GM18870 (cell line): ENCODE results near the gene CHST6.
"Not testable (repeated sequence)": the region's sequence is repeated elsewhere in the genome, so short reads cannot be mapped to it uniquely, and the experiment has no call there.

ENCODE experiments used
- ATAC-seq: cut with Tn5 transposase; IDR thresholded peaks from one replicate; pipeline ENCODE4 v1.9.1; 2021; ENCODE audit warnings: moderate library complexity; ENCODE audit not compliant: unreplicated experiment

Gene CHST6

GRCh38 chr16:75503801-75504200 lies 8.6 kb upstream of the CHST6 start:
- ATAC-seq, result no peak

DNA sequence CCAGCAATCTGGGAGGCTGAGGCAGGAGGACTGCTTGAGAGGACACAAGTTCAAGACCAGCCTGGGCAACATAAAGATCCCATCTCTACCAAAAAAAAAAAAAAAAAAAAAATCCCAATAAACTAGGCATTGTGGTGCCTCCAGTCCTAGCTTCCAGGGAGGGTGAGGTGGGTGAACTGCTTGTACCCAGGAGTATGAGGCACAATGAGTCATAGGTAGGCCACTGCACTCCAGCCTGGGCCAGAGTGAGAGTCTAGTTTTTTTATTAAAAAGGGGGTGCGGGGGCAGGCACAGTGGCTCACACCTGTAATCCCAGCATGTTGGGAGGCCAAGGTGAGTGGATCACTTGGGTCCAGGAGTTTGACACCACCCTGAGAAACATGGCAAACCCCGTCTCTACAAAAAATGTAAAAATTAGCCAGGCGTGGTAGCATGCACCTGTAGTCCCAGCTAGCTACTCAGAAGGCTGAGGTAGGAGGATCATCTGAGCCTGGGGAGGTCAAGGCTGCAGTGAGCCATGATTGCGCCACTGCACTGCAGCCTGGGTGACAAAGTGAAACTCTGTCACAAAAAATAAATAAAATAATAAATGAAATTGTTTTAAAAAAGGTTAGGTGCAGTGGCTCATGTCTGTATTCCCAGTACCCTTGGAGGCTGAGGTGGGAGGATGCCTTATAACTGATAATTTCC lies 7.8 kb upstream of the CHST6 start:
- ATAC-seq, result no peak

- not testable (repeated sequence) for ATAC-seq
Measured at GRCh38 chr16:75501820-75502219, 6.6 kb upstream of the CHST6 start.

- ATAC-seq, result no peak
Measured at GRCh38 chr16:75501359-75501758, 6.1 kb upstream of the CHST6 start.

- ATAC-seq, result not testable (repeated sequence)
Measured at GRCh38 chr16:75498605-75499322, 3.5 kb upstream of the CHST6 start.

DNA sequence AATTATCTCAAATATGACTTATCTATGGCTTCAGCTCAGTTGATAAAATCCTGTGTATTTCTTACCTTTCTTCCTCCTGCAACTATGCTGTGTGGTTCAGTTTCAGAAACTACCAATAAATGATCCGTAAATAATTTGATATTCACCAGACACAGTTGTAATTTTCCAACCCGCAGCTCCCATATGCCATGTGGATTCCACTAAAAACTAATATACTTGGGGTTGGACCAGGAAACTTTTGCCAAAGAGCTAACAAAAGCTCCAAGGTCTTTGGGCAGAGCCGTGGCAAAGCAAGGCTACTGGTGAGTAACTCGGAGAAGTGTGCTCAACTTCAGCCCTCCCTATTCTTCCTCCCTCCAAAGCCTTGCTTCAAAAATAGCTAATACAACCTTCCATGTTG lies 2.3 kb upstream of the CHST6 start:
- no peak for ATAC-seq

DNA sequence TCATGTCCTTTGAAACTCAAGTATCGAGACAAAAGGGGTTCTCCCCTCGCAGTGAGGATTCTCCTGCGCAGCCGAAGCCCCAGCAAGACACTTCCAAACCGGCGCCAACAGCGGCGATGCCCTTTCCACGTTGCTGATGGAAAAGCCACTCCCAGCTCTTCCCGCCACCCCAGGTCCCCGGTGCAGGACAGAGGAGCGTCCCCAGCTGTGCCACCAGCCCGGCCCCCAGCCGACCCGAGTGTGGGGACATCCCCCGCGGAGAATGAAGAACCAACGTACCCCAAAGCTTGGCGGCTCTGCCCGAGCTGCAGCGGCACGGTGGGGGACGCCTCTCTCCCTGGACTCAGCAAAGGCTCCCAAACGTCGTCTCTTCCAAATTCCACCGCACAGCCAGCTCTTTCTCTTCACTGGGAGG lies 573 bp downstream of the CHST6 start:
- no peak for ATAC-seq

GRCh38 chr16:75494184-75494583 lies 1.1 kb downstream of the CHST6 start:
- ATAC-seq, result no peak

- ATAC-seq, result no peak
Measured at GRCh38 chr16:75491876-75492275, 3.4 kb downstream of the CHST6 start.

GRCh38 chr16:75488322-75488721 lies 6.9 kb downstream of the CHST6 start:
- ATAC-seq, result no peak

- ATAC-seq, result peak; percentile 61
Measured at GRCh38 chr16:75486676-75487313, 8.4 kb downstream of the CHST6 start.

DNA sequence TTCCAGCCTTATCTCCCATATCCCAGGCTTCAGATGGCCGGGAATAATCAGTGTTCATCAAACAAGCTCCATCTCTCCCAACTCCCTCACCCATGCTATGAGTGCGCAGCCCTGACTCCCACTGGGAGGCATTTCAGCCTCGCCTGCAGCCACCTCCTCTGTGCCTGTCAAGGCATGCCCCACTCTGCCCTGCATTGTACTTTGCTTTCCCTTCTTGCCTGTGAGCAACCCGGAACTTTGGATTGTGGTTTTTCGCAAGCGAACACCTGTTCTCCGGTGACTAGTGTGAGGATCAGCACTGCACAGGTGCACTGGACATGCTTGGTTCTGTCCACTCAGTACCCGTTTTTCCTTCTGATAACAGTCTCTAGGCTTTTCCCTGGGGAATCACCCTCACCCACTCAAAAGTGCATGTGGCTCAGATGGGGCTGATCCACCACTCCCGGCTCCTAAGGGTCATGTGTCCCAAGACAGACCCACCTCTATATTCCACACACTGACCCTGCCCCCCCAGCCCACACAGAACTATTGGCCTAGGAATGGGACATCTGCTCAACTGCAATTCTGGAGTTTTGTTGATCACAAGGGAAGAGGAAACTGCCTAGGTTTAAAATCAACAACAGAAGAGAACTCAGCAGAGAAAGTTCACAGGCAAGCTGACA lies 9.1 kb downstream of the CHST6 start:
- no peak for ATAC-seq

- no peak for ATAC-seq
Measured at GRCh38 chr16:75485230-75486013, 9.8 kb downstream of the CHST6 start.

GRCh38 chr16:75483222-75483621 lies 12.0 kb downstream of the CHST6 start:
- ATAC-seq, result no peak

DNA sequence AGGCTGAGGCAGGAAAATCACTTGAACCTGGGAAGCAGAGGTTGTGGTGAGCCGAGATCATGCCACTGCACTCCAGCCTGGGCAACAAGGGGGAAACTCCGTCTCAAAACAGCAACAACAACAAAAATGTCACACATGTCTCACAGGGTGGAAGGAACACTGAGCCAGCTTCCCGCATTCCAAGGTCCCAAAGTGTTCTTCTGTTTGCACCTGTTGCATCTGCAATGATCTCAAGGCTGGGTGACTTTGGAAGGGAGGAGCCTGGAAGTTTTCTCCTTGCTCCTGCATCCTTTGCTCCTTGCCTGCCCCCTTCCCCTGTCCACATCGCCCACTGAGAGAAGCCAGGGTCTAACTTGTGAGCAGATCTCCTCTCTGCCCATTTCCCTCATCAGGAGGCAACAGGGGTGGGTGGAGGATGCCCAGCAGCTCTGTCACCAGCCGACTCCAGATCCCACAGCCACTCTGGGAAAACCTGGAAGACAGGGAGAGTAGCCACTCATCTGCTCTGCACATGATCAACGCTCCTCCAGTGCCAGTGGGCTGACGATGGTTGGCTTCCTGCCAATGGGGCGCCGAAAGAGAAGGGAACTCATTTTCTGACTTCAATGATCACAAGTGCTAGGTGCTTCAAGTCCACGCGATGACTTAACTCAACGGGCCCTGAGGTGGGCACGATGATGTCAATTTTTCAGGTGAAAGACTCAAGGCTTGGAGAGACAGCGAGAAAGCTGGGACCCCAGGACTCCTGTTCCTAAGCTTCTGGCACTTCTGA lies 12.6 kb downstream of the CHST6 start:
- no peak for ATAC-seq

GRCh38 chr16:75481475-75481874 lies 13.8 kb downstream of the CHST6 start:
- ATAC-seq, result no peak

GRCh38 chr16:75479421-75479990 lies 15.7 kb downstream of the CHST6 start:
- ATAC-seq, result no peak

- ATAC-seq, result no peak
Measured at GRCh38 chr16:75478480-75479345, 16.5 kb downstream of the CHST6 start.
